HG03103 (cell line): ENCODE results near the gene CD300C.
"Not testable (repeated sequence)": the region's sequence is repeated elsewhere in the genome, so short reads cannot be mapped to it uniquely, and the experiment has no call there.

Experiments used
- ATAC-seq: cut with Tn5 transposase; IDR thresholded peaks from one replicate; pipeline ENCODE4 v1.9.1; 2021; ENCODE audit warnings: low read depth; ENCODE audit not compliant: unreplicated experiment

CD300C gene

DNA sequence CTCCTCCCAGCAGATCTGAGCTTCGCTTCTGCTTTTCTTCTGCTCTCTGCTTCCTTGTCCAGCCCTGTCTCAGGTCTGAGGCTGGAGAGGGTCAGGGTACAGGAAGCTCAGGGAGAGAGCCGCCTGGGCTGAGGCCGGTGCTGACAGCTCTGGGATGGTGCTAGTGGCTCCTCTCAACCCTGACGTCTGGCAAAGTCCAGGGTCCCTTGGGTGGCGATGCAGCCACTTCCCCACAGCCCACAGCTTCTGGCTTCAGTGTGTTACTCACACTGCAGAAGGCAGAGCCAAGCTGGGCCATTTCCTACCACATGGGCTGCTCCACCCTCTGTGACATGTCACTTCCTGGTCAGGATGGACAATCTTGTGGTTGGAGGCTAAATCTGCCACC is at the start of gene CD300C:
CD300C (minus strand) TSS at position 273 of the 388 bp plus-strand sequence. CDS start 333 bp downstream, outside the sequence.
- ATAC-seq = no peak

DNA sequence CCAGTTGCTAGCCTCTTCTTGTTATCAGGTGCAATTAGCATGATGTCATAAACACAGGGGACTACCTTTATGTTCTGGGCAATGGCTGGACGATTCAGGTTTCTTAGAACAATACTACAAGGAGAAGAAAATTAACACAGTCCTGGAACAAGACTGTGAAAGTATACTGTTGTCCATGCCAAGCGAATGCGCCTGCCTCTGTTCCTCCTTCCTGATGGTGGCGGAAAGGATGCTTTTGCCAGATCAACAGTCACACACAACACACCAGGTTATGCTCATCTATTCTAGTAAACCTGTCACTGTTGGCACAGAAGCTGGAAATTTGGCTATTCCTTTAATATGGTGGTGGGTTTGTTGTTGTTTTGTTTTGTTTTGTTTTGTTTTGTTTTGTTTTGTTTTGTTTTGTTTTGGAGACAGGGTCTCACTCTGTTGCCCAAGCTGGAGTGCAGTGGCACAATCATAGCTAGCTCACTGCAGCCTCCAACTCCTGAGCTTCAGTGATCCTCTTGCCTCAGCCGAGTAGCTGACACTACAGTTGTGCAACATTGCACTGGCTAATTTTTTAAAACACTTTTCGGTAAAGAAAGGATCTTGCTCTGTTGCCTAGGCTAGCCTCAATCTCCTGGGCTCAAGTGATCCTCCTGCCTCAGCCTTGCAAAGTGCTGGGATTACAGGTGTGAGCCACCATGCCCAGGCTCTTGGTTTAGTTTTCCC is 49.3 kb upstream of the CD300C start:
- no peak for ATAC-seq

DNA sequence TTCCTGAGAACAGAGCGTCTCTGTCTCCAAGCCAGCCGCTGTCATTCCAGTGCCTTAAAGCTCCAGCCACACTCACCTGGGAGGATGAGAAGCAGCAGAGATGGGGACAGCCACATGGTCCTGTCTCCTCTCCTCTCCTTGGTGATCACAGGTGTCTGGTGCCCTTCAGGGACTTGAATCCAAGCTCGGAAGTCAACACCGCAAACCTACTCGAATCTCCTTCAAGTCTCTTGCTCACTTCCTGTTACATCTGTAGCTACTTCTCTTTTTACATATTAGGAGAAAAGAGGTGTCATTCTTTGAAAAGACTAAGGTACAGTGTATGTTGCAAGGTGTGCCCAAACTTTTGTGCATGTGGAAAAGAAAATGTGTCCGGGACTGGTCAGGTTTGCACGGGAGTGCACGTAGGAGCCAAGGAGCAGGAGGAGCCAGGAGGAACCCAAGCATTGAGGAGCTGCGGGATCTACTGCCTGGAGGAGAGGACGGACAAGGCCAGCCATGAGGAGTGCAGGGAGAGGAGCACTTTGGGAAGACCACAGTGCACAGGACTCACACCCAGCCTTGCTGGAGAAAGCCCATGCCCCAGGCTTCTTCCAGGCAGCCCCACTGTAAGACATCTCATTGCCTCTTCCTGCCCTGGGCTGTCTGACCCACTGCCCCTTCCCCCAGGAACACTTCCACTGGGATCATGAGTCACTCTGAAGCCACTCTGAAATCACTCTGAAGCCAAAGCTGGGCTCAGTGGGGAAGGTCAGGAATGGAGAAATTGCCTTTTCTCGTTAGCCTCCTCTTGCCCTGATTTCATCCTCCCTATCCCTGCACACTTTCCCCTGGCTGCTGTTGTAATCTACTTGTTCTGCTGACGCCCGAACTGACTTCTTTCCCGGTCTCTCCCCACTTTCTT is 46.4 kb upstream of the CD300C start, which contains the start of gene CD300LD:
CD300LD (minus strand) TSS at position 197 of the 904 bp plus-strand sequence; CDS start at position 116, 81 bp downstream.
- no peak for ATAC-seq

DNA sequence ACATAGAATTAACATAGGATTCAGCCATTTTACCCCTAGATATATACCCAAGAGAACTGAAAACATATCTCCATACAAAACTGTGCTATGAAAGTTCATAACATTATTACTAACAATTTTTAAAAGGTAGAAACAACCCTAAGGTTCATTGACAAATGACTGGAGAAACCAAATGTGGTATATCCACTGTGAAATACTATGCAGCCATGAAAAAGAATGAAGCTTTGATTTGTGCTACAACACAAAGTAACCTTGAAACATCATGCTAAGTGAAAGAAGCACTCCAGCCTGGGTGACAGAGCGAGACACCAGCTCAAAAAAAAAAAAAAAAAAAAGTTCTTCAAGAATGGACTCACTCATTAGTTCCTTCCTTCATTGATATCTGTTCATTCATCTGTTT is 45.6 kb upstream of the CD300C start:
- ATAC-seq = no peak

DNA sequence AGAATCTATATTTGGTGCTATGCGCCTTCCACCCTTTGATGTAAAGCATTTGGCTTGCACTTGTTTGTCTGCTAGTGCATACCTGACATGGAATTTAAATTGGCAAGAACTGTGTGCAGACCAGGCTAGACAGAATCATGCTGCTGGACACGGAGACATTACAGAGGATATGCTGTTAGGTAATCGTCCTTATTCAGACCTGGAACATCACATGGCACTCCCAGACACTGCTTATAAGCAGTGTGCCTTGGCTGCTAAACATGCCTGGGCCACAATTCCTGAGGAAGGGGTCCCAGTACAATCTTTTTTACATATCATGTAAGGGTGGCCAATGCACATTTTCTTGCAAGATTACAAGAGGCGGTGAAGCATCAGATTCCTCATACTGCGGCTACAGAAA is 39.8 kb upstream of the CD300C start:
- no peak for ATAC-seq

DNA sequence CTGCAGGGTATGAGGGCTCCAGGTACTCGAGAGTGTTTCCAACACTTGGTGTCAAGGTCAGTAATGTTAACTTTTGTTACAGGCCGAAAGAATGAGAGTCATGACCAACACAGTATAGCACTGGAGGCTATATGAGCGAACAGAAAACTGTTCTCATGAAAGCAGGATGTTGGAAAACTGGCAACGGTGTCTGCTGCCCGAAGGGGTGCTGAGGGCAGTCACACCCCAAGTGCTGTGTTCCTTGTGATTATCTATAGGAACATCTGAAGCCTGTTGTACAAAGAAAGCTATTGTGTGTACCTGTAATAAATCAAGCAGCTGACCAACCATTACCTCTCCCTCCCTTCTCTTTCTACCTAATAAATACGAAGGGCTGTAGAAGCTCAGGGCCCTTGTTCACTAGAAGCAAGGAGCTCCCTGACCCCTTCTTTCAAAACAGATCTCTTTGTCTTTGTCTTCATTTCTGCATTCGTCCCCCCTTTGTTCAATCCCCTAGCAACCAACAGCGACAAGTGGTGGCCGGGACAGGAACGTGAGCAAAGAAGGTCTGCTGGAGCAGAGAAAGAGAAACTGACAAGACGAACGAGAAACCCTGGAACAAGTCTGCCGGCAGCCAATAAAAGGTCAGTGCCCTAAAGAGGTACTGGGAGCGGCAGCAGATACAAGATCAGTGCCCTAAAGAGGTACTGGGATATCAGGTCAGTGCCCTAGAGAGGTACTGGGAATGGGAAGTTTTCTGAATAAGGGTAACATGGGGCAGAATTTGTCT is 38.6 kb upstream of the CD300C start:
- ATAC-seq = no peak

DNA sequence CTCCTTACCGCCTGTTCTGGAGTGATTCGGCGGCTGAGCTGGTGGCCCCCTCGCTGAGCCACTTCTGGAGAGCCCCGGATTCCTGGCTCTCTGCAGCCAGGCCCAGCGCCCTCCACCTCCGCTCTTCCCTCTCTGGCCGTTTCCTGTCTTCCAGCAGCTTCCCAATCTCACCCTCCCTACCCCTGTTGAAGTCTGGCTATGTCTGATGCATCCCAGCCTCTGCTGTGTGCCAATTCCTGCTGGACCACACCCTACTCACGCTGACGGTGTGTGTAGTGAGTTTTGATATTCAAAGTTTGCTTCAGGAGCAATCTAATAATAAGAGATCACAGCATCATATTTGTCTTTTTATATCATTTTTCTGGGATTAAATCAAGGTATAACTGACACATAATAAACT is 36.7 kb upstream of the CD300C start:
- no peak for ATAC-seq

DNA sequence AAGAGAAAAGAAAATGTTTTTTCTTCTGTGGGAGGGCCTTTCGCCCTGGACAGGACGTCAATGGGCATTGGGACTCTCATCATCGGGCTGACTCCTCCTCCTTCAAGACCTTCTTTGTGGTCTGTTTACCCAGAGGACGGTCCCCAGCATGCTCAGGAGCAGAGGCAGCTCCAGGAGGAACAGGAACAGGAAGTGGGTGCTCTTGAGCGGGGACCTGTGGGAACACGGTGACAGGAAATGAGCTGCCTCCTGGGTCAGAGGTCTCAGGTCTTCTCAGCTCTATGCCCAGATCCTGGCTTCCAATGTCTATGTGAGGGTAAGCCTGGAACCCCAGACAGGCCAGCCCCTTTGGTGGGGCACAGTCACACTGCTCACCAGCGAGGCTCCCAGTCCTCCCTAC is 34.0 kb upstream of the CD300C start:
- ATAC-seq = no peak

DNA sequence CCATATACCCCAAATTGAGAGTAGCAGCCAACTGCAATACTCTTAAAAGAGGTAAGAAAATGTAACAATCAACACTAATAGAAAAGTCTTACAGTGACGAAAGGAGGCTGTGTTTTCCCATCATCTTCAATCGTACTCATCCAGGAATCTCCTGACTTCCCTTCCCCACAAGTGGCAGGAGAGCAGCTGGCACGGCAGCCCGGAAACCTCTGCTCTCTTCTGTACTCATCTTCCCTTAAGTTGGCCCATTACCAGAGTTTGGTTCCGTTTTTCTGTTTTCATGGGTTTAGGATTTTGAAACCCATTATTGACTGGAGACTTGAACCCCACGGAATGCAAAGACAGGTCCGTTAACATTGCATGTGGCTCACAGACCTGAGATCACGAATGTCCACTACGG is 33.1 kb upstream of the CD300C start:
- ATAC-seq = no peak

DNA sequence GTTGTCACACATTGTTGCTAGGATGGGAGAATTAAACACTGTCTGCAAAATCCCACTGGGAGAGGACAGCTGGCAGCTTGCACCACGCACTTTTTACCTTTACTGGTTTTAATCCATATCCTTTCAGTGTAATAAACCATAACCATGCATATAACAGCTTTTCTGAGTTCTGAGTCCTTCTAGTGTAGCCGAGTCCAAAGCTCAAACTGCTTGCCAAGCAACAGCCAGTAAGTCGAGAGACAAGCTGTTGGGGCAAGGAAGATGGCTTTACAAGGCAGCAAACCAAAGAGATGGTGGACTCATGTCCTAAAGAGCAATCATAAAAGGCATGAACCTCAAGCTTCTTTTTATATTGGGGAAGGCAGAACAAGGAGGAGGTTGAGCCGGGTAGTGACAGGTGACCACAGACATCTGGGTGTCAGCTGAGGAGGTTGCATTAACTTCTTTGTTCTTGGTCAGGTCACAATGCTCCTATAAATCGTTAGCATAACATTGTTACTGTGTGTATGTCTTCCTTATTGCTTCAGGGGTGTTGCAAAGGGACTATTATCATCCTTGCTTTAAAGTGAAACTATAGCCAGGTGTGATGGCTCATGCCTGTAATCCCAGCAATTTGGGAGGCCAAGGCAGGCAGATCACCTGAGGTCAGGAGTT is 28.7 kb upstream of the CD300C start:
- ATAC-seq = no peak

DNA sequence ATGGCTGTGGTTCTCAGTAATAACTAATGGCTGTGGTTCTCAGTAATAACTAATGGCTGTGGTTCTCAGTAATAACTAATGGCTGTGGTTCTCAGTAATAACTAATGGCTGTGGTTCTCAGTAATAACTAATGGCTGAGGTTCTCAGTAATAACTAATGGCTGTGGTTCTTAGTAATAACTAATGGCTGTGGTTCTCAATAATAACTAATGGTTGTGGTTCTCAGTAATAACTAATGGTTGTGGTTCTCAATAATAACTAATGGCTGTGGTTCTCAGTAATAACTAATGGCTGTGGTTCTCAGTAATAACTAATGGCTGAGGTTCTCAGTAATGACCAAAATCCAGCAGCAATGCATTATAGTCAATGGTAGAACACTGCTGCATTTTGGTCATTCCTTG is 27.7 kb upstream of the CD300C start:
- ATAC-seq = not testable (repeated sequence)

DNA sequence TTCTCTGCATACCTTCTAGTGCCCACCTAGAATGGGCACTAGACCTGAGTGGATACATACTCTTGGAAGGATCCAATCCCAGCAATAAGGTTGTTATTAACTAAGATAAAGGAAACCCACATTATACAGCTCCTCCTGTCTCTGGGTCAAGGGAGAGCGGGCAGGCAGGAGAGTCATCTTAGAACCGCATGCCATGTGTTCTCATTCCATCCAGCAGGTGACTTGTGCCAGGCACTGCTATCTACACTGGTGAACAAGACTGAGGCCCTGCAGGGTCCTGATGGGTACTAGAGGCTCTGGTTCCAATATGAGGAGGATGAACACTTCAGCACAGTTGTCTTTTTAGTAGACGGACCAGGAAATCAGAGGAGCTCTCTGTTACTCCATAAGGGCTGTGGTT is 27.3 kb upstream of the CD300C start:
- ATAC-seq = no peak

DNA sequence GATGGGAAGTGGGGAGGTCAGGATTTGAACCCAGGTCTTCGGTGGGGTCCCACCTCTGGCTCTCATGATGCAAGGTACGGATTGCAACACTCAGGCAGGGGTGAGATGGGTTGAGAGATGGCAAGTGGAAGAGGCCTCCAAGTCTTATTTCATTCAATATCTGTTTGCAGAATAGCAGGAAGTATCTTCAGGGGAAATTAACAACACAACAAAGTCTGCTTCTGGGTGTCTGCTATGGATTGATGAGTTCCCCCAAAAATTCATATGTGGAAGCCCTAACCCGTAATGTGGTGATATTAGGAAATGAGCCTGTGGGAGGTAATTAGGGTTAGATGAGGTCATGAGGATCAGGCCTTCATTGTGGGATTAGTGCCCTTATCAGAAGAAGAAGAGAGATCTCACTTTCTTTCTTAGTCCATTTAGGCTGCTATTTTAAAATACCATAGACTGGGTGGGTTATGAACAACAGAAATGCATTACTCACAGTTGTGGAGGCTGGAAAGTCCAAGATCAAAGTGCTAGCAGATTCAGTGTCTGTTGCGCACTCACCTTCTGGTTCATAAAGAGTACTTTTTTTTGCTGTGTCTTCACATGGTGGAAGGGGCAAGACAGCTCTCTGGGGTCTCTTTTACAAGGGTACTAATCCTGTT is 25.8 kb upstream of the CD300C start:
- ATAC-seq = no peak

DNA sequence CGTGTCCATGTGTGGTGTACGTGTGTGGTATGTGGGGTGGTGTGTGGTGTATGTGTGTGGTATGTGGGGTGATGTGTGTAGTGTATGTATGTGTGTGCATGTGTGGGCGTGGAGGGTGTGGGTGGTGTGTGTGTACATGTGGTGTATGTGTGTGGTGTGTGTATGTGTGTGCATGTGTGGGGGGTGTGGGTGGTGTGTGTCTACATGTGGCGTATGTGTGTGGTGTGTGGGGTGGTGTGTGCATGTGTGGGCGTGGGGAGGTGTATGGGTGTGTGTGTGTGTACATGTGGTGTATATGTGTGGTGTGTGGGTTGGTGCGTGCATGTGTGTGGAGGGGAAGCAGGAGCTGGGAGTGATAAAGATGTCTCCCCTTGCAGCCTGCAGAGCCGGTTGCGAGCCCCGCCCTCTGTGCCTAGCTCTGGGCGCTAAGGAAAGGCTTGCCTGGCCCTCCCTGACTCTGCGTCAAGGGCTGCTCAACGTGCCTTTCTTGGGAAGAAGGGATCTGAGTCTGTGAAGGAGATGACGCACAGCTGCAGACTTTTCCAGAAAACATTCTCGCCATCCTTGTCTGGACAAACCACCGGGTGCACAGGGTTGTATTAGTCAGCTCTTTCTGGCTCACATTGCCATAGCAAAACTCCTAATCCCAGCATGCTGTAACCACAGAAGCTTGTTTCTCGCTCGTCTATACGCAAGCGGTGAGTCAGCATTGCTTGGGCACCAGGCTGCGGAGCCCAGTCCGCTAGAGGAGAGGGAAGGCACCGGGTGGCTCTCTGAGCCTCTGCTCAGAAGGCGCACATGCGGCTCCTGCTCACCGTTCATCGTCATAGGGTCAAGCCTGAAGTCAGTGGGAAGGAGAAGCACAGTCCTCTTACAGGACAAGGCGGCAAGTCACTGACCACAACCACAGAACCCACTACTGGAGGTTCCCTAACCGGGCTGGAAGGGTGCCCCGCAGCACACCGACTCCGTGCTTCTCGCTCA is 23.4 kb upstream of the CD300C start:
- ATAC-seq = no peak

DNA sequence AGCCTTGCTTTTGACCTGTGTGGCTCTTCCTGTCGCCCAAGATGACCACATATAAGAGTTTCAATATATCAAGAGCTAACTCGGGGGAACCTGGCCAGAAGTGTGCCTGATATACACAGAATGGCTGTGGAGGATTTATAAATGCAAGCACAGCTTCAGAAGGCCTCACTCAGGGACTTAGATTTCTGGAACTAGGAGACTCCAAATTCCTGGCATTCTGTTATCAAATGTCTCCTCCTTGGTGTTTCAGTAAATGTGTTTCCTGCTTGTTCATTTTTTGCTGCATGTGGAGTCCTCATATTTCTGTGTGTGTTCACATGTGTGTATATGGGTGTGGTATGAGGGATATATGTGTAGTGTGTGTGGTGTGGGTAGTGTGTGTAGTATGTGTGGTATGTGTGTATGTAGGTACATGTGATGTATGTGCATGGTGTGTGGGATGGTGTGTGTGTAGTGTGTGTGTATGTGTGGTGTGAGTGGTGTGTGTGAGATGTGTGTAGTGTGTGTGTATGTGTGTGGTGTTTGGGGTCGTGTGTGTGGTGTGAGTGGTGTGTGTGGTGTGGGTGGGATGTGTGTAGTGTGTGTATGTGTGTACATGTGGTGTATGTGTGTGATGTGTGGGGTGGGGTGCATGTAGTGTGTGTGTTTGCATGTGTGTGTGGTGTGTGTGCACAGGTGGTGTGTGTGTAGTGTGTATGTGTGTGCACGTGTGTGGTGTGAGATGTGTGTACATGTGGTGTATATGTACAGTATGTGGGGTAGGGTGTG is 22.4 kb upstream of the CD300C start:
- ATAC-seq = no peak

DNA sequence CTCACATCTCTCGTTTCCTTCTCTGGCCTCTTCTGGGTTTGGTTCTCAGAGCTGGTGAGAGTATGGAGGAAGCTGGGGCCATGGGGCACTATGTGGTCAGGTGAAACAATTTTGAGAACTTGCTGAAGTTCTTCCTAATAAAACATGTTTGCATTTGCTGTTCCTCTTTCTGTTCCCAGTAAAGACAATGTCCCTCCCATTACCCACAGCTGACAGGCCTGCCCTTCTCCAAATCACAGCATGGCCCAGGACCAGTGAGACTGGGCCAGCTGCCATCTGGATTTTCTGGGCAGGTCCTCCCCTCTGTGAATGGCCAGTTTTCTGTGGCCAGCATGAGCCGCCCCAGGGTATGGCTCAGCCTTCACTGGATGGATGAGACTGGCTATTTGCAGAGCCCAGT is 21.5 kb upstream of the CD300C start, which contains the start of gene CD300H:
CD300H (minus strand) TSS at position 113 of the 400 bp plus-strand sequence.
- no peak for ATAC-seq

DNA sequence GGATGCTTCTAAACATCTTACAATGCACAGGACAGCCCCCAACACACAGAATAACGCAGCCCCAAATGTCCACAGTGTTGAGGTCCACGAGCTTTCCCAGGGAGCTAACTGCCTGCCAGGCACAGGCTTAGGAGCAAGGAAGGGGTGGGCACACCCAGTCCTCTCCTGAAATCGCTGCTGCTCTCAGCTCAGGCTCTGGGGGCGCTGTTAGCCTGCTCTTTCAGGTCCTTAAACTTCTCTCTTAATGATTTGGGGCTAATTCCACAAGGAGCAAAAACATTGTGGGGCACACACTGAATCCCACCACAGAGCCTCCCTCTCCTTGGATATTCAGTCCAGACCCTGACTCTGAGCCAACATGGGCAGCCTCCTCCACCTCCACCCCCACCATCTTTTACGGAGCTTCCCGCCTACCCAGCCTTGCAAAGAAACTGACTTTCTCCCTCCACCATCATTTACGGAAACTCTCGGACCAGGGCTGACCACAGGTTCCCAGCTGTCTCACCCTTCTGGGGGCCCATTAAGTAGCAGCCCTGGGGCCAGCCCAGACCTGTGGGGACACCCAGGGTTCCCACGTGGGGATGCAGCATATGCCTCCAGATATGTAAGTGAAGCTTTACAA is 20.3 kb upstream of the CD300C start:
- ATAC-seq = no peak

DNA sequence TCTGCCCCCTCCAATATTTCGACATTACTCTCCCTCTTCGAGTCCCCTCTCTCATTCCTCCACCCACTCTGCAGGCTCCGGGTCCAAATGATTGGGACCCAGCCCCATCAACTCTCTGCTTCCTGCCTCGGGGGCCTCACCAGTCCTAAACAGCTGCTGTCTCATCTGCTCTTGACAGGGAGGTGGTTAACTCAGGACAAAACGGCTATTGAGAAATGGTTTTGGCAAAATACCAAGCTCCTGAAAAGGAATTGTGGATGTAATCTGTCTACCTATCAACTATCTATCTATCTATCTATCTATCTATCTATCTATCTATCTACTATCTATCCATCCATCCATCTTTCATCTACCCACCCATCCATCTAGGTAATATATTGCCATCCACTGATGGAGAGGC is 19.2 kb upstream of the CD300C start:
- no peak for ATAC-seq
